NCI-H345 (cell line): ENCODE data around the gene TRPM7.
"Not testable (repeated sequence)": the region's sequence is repeated elsewhere in the genome, so short reads cannot be mapped to it uniquely, and the experiment has no call there.

ENCODE experiments used
- DNase-seq: peaks from one replicate; lab custom pipeline; 2025; lab: John Stamatoyannopoulos, UW

TRPM7 gene

GRCh38 chr15:50573842-50574241 is 112.8 kb downstream of the TRPM7 start:
- DNase-seq = not testable (repeated sequence)

- no peak for DNase-seq
These were observed 122.8 kb downstream of the TRPM7 start for GRCh38 chr15:50563756-50564155.

GRCh38 chr15:50562735-50563640 is 123.6 kb downstream of the TRPM7 start:
- DNase-seq = no peak

GRCh38 chr15:50558012-50558411 is 128.6 kb downstream of the TRPM7 start:
- DNase-seq = no peak

- DNase-seq = no peak
These were observed 129.8 kb downstream of the TRPM7 start for GRCh38 chr15:50556642-50557371.

GRCh38 chr15:50552238-50552637 is 134.4 kb downstream of the TRPM7 start:
- no peak for DNase-seq

GRCh38 chr15:50549326-50549725 is 137.3 kb downstream of the TRPM7 start:
- DNase-seq = no peak

GRCh38 chr15:50546566-50546965 is 140.0 kb downstream of the TRPM7 start, which contains the start of gene USP50:
Gene USP50, minus strand, starts transcription at chr15:50546666. Its CDS starts 141 bp downstream, at chr15:50546525.
- no peak for DNase-seq

- DNase-seq = no peak
These were observed 142.2 kb downstream of the TRPM7 start for GRCh38 chr15:50544368-50544767.

- DNase-seq = no peak
These were observed 143.0 kb downstream of the TRPM7 start for GRCh38 chr15:50543556-50543955.

GRCh38 chr15:50542887-50543210 is 143.7 kb downstream of the TRPM7 start:
- no peak for DNase-seq

GRCh38 chr15:50531766-50532165 is 154.8 kb downstream of the TRPM7 start:
- DNase-seq = no peak

- DNase-seq = no peak
These were observed 155.4 kb downstream of the TRPM7 start for GRCh38 chr15:50531163-50531562.

GRCh38 chr15:50523851-50524251 is 162.7 kb downstream of the TRPM7 start:
- no peak for DNase-seq

GRCh38 chr15:50519740-50520425 is 166.7 kb downstream of the TRPM7 start:
- no peak for DNase-seq

GRCh38 chr15:50513001-50513400 is 173.6 kb downstream of the TRPM7 start:
- DNase-seq = no peak
